ENCODE results near the gene LHFPL2.
A peak's percentile ranks its signal among the peaks of the same experiment; 100 is the strongest.

Gene LHFPL2

GRCh38 chr5:78547183-78547582, 101.4 kb downstream of the LHFPL2 start:
- DNase-seq, result no peak

GRCh38 chr5:78546276-78546996, 102.1 kb downstream of the LHFPL2 start:
- DNase-seq, result no peak

- no peak for DNase-seq
Measured at GRCh38 chr5:78545406-78545805, 103.2 kb downstream of the LHFPL2 start.

GRCh38 chr5:78544561-78545201, 103.9 kb downstream of the LHFPL2 start:
- DNase-seq, result no peak

GRCh38 chr5:78543916-78544315, 104.7 kb downstream of the LHFPL2 start:
- no peak for DNase-seq

- no peak for DNase-seq
Measured at GRCh38 chr5:78543292-78543691, 105.3 kb downstream of the LHFPL2 start.

GRCh38 chr5:78542321-78542840, 106.2 kb downstream of the LHFPL2 start:
- DNase-seq, result no peak

- DNase-seq, result no peak
Measured at GRCh38 chr5:78541086-78541654, 107.4 kb downstream of the LHFPL2 start.

GRCh38 chr5:78540335-78541085, 108.1 kb downstream of the LHFPL2 start:
- peak in 36 of 58 donors; percentile 11 to 80 (median 52) for DNase-seq

- DNase-seq, result no peak
Measured at GRCh38 chr5:78538240-78538850, 110.2 kb downstream of the LHFPL2 start.

- peak in 35 of 58 donors; percentile 9 to 77 (median 29) for DNase-seq
Measured at GRCh38 chr5:78537821-78538220, 110.8 kb downstream of the LHFPL2 start.

GRCh38 chr5:78537411-78537810, 111.2 kb downstream of the LHFPL2 start:
- DNase-seq, result no peak

- DNase-seq, result no peak
Measured at GRCh38 chr5:78536661-78537196, 111.8 kb downstream of the LHFPL2 start.

GRCh38 chr5:78534905-78535200, 113.7 kb downstream of the LHFPL2 start:
- no peak for DNase-seq

- DNase-seq, result peak in 6 of 58 donors; percentile 5 to 37 (median 16)
Measured at GRCh38 chr5:78534148-78534904, 114.2 kb downstream of the LHFPL2 start.

GRCh38 chr5:78533356-78533755, 115.2 kb downstream of the LHFPL2 start:
- DNase-seq, result no peak

GRCh38 chr5:78530342-78531096, 118.1 kb downstream of the LHFPL2 start:
- no peak for DNase-seq

GRCh38 chr5:78527925-78528324, 120.6 kb downstream of the LHFPL2 start:
- no peak for DNase-seq

GRCh38 chr5:78527054-78527859, 121.3 kb downstream of the LHFPL2 start:
- peak in 10 of 58 donors; percentile 8 to 53 (median 24) for DNase-seq

Measured in anterior cingulate cortex (tissue), 58 donors.